PC-3 (cell line): ENCODE results near the gene C22orf42.

Experiments used
- EZH2 ChIP-seq: fragments of 300-600 bp; sonication (generic); IDR thresholded peaks from one replicate; pipeline ENCODE4 v1.6.1; 2017; ENCODE audit warnings: antibody characterized with exemption, mild to moderate bottlenecking, low read length; ENCODE audit not compliant: unreplicated experiment
- EZH2phosphoT487 ChIP-seq: fragments of 300-600 bp; sonication (generic); IDR thresholded peaks from 2 replicates; pipeline ENCODE4 v1.6.1; 2018; ENCODE audit warnings: mild to moderate bottlenecking, antibody characterized with exemption, low read length, borderline replicate concordance
- TF ChIP-seq, protein P1 (sequence below): fragments of 300-600 bp; sonication (generic); conservative IDR thresholded peaks from 2 replicates; pipeline ENCODE4 v1.5.1; 2017; ENCODE audit warnings: antibody characterized with exemption, low read depth, mild to moderate bottlenecking, low read length

DNA sequence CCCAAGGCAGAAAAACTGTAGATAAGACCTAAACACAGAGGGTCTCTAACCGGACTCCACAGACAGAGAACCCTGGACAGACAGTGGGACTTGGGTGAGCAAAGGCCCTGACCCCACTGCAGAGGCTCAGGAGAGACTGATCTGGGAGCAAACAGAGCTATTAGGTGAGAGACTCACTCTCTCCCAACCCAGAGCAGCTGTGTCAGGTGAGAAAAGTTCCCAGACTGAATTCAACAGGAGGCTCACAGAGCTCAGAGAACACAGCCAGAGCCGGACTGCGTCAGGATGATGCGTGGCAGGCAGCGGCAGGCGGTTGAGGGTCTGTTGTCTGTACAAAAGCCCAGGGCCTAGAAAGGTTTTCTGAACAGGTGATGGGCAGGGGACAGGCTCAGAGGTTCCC, 40.2 kb upstream of the C22orf42 start:
- TF ChIP-seq EZH2 (no peak), EZH2phosphoT487 (no peak)
- TF ChIP-seq, protein P1, sequence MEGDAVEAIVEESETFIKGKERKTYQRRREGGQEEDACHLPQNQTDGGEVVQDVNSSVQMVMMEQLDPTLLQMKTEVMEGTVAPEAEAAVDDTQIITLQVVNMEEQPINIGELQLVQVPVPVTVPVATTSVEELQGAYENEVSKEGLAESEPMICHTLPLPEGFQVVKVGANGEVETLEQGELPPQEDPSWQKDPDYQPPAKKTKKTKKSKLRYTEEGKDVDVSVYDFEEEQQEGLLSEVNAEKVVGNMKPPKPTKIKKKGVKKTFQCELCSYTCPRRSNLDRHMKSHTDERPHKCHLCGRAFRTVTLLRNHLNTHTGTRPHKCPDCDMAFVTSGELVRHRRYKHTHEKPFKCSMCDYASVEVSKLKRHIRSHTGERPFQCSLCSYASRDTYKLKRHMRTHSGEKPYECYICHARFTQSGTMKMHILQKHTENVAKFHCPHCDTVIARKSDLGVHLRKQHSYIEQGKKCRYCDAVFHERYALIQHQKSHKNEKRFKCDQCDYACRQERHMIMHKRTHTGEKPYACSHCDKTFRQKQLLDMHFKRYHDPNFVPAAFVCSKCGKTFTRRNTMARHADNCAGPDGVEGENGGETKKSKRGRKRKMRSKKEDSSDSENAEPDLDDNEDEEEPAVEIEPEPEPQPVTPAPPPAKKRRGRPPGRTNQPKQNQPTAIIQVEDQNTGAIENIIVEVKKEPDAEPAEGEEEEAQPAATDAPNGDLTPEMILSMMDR = no peak
